ENCODE data around the gene EML5.

Gene EML5

DNA sequence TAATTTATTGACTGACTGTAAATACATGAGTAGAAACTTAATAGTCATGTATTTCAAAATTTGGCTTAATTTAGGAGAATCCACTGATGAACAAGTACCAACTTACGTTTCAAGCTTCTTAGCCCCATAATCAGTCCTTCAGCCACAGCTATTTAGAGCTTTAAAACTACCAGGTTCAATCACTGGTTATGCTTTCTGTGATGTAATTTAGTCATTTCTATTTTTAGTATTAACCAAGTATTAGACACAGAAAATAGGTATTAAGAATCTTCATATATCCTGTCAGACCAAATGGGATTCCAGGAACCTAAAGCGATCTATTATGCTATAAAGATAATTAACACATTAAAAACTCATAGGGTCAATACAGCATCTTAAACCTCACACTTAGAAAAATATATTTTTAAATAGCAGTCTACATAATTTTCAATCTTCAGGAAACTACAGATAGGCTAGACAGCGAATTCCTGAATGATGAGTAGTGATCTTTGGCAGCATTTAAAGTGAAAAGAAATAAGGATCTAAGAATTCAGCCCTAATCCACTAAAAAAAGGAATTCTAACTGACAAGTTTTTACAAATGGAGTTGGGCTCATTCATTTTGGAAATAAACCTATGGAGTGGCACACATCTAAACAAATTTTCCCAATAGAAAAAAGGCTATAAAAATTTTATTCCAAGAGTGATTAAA, 178.4 kb downstream of the EML5 start:
- no peak for DNase-seq (ENCODE audit: low spot score)

DNA sequence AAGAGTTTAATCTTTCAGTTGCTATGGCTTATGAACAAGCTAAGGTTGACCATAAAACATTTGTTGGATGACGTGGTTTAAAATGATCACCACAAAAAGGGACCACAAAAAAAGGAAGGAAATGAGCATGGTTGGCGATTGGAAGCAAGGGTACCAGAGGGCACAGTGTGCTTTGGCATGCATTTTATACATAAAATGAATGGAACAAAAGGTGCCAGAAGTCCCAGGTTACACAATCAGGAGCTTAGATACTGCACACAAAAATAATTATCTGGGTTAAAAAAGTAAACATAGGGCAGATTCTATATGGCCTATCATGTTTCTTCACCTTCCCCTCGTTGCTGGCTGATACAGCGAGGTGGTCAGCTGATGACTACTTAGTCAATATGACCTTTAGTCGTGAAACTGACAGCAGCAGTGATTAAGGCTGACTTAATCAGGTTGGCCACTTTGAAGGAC, 179.2 kb downstream of the EML5 start:
- DNase-seq (ENCODE audit: low spot score): no peak

DNA sequence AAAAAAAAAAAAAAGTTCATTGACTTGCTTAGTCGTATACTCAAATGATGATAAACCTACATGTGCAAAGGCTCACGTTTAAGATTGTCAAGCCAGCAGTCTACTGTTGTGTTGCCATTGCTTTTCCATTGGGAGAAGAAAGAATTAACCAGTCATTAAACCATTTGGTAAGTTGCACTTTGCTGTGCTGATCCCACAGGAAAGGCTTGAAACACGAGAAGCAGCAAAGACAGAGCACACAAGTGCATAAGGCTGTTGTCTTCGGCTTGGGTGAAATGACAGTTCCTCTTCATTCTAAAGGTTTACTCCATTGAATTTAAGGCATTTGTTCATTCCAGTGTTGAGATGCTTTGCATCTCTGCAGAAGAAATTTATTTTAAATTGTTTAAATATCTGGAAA, 179.8 kb downstream of the EML5 start:
- DNase-seq (ENCODE audit: low spot score): no peak

DNA sequence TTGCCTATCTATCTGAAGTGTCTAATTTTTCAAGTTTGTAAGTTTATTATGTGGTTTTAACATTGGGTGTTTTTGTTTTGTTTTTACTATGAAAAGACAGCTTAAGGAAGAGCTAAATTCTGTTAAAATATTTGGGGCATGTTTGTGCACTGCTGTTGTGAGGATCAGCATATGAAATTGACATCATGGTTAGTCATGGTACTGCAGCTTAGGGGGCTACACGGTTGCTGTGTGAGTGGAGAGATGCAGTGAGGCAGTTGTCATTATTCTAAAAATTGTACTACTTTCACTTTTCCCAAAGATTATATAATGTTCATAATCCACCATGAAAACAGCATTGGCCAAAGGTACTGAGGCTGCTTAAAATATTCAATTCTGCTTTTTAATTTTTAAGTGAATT, 180.9 kb downstream of the EML5 start:
- DNase-seq (ENCODE audit: low spot score): no peak

DNA sequence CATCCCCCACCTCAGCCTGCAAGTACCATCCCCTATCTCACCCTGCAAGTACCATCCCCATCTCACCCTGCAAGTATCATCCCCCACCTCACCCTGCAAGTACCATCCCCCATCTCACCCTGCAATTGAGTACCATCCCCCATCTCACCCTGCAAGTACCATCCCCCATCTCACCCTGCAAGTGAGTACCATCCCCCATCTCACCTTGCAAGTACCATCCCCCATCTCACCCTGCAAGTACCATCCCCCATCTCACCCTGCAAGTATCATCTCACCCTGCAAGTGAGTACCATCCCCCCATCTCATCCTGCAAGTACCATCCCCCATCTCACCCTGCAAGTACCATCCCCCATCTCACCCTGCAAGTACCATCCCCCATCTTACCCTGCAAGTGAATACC, 184.9 kb downstream of the EML5 start:
- DNase-seq (ENCODE audit: low spot score): no peak

DNA sequence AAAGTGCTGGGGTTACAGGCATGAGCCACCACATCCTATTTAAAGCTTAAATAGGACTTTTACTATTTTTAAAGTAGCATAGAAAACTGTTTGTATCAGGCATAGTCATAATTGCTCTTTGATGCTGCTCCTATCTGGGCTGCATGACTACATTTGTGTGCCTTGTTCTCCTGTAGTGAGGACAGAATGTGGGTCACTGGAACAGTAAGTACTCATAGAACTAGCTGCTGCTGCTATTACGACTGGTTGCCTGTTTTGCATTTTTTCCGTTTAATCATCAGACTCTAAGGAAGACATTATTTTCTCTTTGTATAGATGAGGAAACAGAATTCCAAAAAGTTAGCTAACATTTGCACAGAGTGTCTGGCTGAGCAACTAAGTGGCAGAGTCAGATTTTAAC, 187.2 kb downstream of the EML5 start:
- no peak for DNase-seq (ENCODE audit: low spot score)

DNA sequence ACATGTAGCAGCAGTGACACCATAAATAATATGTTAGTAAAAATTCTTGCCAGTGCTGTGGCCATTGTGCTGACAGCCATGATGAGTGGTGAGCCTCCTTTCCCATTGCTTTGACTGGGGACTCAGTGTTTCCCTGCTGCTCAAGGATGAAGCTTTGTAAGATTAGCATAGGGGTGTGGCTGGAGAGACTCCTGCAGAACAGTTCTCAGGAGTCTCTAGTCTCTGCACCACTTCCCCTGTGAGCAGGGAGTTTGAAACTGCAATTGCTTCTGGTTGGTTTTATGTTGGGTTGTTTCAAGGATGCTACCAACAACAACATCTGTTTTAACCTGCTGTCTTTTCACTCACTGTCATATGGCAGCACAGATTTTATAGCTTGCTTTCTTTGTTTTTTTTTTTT, 188.5 kb downstream of the EML5 start:
- DNase-seq (ENCODE audit: low spot score): no peak

DNA sequence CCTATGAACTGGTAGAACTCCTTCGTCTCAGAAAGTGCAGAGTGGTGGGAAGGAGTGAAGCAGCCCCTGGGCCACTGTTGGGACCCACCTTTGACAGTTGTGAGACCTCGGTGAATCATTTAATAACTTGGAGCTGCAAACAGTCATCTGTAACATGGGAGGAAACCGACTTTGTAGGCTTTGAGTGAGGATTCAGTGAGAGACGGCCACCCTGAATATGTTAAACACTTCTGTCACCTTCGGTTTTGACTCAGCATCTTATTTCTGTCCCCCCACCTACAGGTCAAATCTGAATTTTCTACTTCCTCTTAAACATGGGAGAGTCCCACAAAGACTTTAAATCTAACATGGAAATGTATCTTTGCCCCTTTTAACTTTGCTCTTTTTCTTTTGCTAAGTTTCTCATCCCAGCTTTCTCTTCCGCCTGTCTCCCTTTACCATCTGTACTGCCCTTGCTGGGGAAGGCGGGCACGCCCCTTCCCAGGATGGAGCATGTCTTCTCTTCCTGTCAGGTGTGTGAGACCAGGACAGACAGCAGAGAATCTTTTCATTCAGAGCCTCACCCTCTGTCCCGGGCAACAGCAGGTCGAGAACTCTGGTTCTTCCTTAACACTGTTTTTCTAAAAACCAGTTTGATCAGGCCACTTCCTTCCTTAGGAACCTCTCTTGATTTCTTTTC, 192.9 kb downstream of the EML5 start:
- DNase-seq (ENCODE audit: low spot score): peak; percentile 12

DNA sequence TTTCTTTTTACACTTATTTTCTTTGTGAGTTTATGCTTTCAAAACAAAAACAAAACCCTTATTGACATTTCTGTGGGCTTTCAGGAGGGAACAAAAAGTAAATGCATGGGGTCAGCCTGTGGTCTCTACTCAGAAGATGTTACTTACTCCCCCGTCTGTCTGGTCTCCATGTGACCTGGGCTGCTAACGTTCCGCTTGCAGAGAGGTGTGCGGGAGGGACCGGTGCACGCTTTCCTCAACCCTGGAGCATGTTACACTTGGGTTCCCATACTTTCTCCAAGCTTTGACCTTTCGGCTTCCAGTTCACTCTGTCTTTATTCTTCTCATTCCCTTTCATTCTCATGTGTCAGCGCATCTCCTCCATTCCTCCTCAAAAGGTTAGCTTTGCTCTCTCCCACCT, 193.4 kb downstream of the EML5 start:
- DNase-seq (ENCODE audit: low spot score): no peak

DNA sequence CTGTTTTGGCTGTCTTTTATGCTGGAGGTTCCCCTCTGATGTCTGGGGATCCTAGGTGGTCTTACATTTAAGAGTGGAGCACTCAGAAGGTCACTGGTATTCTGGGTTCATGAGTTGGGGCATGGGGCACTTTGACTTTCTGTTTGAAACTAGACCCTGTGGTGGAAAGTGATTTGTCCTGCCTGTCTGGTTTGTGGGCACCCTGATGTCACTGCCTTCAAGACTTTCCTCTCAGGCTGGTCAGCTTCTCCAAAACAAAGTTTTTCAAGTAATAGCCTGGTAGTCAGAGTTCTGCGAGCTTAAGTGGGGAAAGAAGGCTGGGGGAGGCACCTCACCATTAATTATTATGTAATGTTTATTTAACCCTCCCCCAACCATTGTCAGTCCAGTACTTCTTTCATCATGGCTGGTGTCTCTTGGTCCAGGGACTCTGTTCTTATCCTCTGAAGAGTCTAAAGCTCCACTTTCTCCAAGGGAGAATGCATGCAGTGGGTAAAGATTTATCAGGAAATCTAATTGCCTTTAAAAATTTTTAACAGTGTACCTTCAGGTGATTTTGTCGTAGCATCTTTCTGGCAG, 194.6 kb downstream of the EML5 start:
- no peak for DNase-seq (ENCODE audit: low spot score)

DNA sequence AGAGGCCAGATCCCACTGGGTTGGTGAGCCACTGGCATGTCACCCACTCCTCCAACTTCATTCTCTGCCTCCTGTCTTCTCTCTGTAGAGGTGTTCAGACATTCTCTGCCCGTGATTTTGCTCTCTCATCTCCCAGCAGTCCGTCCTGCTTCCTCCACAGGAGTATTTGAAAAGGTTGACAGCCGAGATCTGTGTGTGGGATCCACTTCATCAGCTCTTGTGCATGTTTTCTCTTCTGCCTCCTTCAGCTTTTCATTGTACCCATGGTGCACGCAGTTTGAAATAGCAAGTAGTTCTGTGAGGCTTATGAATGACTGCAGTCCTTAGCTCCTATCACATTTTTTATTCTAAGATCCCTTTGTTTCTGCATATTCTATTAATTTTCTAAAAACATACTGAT, 195.2 kb downstream of the EML5 start:
- no peak for DNase-seq (ENCODE audit: low spot score)

DNA sequence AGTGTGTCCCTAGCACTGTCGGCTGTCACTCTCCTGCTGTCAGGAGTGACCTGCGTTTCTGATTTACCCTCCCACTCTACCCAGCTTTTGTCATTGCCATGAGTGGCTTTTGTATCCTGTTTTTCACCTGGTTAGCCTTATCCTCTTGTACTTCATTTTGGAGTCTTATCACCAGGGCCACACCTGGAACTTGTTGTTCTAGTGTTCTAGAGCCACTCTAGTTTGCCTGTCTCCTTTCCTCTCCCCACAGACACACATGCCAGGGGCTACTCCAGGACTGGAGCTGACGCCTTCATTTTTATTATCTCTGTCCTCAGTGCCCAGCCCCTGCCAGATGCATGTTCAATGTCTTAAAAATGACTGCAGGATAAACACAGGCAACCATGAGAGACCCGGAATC, 195.7 kb downstream of the EML5 start:
- DNase-seq (ENCODE audit: low spot score): no peak

DNA sequence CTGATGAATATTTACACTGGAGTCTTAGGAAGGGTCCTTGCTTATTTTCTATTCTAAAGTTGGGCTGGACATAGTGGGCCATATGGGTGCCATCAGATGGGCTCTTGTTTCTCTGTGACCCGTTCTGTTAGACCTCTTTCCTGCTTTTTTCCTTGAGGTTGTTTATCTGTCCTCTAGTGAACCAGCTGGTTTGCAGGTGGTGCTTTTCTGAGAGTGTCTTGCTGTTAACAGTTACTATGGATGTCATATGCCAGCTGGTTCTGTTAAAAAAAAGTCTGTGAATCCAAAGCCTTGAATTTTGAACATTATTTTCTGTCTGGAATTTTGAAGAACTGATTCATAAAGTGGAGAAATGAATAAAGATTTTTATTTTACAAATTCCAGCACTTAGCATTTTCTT, 200.7 kb downstream of the EML5 start:
- DNase-seq (ENCODE audit: low spot score): no peak

DNA sequence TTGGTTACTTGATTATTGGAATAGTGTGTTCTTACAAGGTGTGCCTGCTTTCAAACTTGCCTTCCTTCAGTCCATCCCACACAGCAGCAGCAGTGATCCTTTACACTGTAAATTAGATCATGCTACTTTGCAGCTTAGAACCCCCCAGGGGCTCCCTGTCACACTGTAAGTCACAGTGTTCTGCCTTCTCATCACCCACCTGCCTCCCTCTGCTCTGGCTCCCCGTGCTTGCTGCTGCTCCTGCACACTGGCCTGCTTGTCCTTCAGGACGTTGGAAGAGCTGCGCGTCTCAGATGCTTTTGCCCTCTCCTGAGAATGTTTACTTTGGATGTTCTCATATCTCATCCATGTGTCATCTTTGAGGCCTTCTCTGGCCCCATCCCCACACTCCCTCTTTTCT, 202.6 kb downstream of the EML5 start:
- no peak for DNase-seq (ENCODE audit: low spot score)

DNA sequence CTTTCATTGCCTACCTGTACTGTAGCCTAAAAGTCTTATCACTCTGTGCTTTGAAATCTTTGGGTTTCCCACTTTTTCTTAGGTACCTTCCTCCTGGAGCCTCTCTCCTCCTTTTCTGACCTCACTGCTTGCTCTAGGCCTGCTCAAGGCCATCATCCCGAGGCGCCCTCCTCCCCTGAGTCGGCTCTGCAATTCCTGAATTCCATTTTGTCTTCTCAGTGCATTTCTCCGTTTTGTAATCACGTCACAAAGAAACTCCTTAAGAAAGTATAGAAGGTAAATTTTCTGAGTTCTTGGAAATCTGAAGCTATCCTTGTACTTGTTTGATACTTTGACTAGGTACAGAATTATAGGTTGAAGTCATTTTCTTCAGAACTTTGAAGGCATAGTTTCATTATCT, 204.7 kb downstream of the EML5 start:
- no peak for DNase-seq (ENCODE audit: low spot score)

DNA sequence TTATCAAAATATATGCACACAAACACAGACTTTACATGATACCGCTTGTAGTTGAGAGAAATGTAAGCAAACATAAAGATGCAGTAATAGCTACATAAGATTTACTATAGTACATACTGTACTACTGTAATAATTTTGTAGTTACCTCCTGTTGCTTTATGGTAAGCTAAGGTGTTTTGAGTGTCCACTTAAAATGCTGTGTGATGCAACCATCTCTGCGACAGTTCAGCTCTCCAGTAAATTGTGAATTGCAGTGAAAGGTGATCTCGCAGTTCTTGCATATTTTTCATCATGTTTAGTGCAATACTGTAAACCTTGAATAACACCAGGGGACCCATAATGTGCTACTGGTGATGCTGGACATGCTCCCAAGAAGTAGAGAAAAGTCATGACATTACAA, 208.3 kb downstream of the EML5 start:
- DNase-seq (ENCODE audit: low spot score): no peak

DNA sequence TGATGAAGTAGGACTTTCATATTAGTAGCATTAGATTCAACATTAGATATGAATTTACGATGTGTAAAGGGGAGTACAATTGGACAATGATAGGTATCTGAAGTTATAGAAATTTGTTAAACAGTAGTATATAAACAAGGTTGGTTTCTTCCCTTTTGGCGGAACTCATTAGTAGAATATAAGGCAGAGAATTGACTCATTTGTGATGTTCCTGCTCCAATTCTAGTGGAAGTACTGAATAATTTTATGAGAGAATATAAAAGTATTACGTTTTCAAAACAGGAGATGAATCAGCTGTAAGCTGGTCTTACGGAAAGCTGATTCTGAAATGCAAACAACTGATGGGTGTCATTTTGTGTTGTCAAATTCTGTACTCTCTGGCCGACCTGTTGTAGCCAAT, 216.5 kb downstream of the EML5 start:
- DNase-seq (ENCODE audit: low spot score): no peak

DNA sequence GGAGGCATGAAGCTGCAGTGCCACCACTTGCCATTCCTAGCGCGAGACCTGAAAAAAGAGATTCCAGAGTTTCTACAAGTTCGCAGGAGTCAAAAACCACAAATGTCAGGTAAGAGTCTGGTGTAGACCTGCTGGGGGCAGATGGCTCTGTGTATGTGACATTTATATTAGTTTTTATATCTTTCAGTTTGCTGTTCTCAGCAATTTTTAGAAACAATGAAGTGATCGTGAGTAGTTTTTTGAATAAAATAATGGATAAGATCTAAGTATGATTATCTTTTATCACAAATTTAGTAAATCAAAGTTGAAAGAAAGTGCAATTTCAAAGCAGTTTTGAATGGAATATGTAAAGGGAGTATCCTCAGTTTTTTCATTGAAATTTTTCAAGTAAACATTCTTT, 220.6 kb downstream of the EML5 start:
- DNase-seq (ENCODE audit: low spot score): no peak

DNA sequence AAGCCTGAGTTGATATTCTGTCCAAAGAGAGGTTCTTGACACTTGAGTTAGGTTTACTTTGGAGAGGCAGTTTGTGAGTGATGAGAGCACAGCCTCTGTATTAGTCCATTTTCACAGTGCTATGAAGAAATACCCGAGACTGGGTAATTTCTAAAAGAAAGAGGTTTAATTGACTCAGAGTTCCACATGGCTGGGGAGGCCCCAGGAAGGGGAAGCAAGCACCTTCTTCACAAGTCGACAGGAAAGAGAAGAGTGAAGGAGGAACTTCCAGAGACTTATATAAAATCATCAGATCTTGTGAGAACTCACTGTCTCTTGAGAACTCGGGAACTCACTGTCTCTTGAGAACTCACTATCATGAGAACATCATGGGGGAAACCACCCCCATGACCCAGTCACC, 224.6 kb downstream of the EML5 start:
- no peak for DNase-seq (ENCODE audit: low spot score)

DNA sequence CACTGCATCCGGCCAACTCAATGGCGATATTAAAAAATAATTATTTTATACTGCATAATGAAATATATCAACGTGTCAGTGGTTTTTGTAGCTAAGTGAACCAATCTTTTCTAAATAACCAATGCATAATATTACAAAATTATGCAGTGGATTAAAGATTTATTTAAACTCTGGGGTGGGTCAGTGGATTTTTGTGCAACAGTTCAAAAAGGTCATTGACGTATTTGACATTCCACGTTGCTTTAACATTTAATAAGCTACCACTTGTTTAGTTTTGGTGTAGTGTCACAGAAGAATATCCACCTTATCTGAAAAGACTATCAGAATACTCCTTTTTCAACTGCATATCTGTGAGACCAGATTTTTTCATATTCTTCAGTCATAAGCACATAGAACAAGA, 227.3 kb downstream of the EML5 start:
- no peak for DNase-seq (ENCODE audit: low spot score)

DNA sequence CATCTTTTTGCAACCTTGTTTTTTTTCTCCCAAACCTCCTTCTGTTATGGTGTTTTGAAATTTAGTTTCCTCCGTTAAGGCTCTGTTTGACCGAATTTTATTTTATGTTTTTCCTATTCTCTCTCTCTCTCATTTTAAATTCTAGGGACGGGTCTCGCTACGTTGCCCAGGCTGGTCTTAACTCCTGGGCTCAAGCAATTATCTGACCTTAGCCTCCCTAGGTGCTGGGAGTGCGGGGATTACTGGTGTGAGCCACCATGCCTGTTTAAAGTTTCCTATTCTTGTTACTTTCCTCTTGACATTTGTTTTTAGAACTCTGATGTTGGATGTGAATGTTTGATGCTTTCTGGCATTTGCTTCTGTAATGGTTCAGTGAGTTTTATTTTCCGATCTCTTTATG, 228.9 kb downstream of the EML5 start:
- DNase-seq (ENCODE audit: low spot score): no peak

DNA sequence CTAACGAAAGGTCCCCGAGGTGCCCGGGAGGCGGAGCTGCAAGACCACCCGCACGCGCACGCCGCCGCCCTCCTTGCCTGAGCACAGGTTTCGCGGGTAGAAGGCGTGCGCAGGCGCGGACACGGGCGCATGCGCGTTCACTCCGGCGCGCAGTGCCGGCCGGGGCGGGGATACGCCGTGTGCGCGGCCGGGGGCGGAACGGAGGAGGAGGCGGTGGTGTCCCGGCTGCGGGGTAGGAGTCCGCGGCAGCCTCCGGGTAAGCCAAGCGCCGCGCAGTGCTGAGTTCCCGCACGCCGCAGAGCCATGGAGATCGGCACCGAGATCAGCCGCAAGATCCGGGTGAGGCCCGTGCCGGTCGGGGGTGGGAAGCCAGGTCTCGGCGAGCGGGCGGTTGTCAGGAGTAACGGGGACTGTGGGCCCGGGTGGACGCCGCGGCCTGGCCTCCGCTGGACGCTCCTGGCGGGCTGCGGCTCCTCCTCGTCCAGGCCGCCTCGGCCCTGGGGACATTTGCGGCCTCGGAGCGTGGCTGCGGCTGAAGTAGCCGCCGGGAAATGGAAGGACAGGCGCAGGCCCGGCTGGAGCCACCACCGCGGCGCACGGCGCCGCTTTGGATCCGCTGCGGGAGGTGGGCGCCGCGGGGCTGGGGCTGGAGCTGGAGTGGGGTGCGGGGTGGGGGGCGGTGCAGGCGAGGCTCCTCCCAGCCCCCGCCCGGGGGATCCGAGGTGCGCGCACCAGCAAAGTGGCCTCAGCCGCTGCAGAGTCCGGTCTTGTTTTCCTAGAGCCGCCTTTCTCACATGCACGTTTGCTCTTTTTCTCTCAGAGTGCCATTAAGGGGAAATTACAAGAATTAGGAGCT, 229.7 kb downstream of the EML5 start, which contains the start of gene ZC3H14:
ZC3H14 (plus strand) TSS at position 207 of the 856 bp plus-strand sequence; CDS start at position 304, 97 bp downstream.
- peak; percentile 91 for DNase-seq (ENCODE audit: low spot score)

DNA sequence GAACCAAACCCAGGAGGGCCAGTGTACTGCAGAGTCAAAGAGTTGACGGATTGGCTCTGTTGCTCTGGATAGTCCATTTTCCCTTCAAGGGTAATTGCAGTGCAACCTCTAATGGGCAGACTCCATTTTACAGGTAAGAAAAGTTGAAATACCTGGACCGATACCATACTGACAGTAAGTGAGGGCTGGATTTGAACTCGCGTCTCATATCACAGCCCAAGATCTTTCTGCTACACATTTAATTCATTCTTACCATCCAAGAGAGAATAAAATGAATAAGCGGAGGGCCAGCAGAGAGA, 230.3 kb downstream of the EML5 start:
- DNase-seq (ENCODE audit: low spot score): no peak
